ENCODE results near the gene BORCS6. TPM values are rescaled to one million over a fixed set of nuclear protein-coding genes. Genes with fewer than 3 reads are reported as not detected.

BORCS6 gene
- total and polyA plus RNA-seq, 2 of the 4 experiments (the other 2 are of a cell fraction): 2.7 to 3.3 TPM

DNA sequence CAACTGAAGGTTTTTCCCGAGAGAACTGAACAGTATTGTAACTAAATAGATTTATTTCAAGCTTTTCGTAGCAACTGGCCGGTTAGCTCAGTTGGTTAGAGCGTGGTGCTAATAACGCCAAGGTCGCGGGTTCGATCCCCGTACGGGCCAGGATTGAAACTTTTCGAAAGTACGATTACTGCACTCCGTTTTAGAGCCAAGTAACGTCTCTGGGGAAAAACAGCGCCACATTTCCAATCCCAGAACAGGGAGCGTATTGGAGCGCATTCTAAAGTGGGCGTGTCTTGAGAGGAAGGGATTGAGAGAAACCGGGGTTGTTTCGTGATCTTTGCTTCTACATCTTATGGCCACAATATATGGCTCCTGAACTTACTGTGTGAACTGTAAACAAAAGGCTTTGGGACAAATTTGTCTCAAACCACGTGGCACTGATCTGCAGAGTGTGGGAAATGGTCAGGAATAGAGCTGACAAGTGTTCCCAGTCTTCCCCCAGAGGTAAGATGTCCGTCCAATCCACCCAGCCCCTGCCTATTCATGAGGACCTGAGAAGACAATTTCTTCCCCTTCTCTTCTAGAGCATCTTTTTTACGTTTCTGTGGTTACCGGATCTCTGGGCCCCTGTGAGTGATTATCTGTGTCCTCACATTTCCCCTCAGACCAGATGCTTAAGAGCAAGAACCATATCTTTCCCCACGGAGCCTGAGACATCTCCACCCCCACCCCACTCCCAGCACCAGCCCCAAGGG lies 2.3 kb downstream of the BORCS6 start:
- 0% methylated on average over 12 of the region's 25 CpGs; no CpG with 5 or more reads in 1 of the 2 experiments for WGBS, 2 experiments (ENCODE audit: extremely low coverage in 2 of 2, insufficient read length in 1 of 2)
- Histone ChIP-seq H3K4me1 (ENCODE audit: control insufficient read depth, insufficient read depth, low read length) (peaks cover 13% of the 10 kb centered on the region), H2AK5ac (ENCODE audit: low read depth, low read length) (no peak overlapping the region; the same call in 1 of the 2 replicates), H3K4me3 (ENCODE audit: insufficient read depth, low read depth, low read length) (peak overlapping the region; percentile 50), H3K4me2 (ENCODE audit: low read depth, low read length) (peak overlapping the region; percentile 88), H3K23ac (ENCODE audit: low read depth, low read length) (peak overlapping the region; percentile 76; the same call in 1 of the 2 replicates), H3K9me1 (ENCODE audit: insufficient read depth, low read length) (peaks cover 20% of the 10 kb centered on the region), H2BK120ac (ENCODE audit: low read depth, low read length) (no peak overlapping the region), H3K36me3 (ENCODE audit: control insufficient read depth, insufficient read depth, low read length) (no peaks in the 10 kb centered on the region), H3K9ac (ENCODE audit: low read depth, low read length) (no peak overlapping the region; the same call in 1 of the 2 replicates), H4K91ac (ENCODE audit: insufficient read depth, low read depth, low read length) (no peak overlapping the region), H2AK9ac (replicated peaks; ENCODE audit: low read depth, low read length, poor library complexity) (peak overlapping the region; percentile 66), H3K18ac (ENCODE audit: low read depth, low read length) (no peak overlapping the region; the same call in 1 of the 2 replicates), H4K5ac (ENCODE audit: low read depth, low read length) (no peak overlapping the region), H3K79me1 (ENCODE audit: low read depth in 1 of 2, low read length in 2 of 2) (peaks cover 0 to 21% of the 10 kb centered on the region in 2 experiments; a peak in 2 of 4 replicates), H3K4ac (ENCODE audit: low read depth, low read length) (peak overlapping the region; percentile 52; the same call in 1 of the 2 replicates), H3K27ac (ENCODE audit: insufficient read depth, low read length) (peak overlapping the region; percentile 54), H3K9me3 (ENCODE audit: control insufficient read depth, insufficient read depth, low read length) (no peaks in the 10 kb centered on the region), H4K20me1 (ENCODE audit: insufficient read depth, low read length) (peaks cover 22% of the 10 kb centered on the region), H2BK5ac (ENCODE audit: low read depth, low read length, poor library complexity, severe bottlenecking) (peak overlapping the region; percentile 87), H2BK20ac (ENCODE audit: low read depth, low read length) (no peak overlapping the region), H2AFZ (replicated peaks; ENCODE audit: low read length, poor library complexity) (no peak overlapping the region), H3K14ac (replicated peaks; ENCODE audit: low read depth, low read length) (peak overlapping the region; percentile 72; the same call in 1 of the 2 replicates), H3K27me3 (ENCODE audit: control insufficient read depth, insufficient read depth, low read length) (no peaks in the 10 kb centered on the region), H3K56ac (ENCODE audit: extremely low read depth, insufficient read depth, low read length) (no peak overlapping the region), H4K8ac (ENCODE audit: low read depth in 2 of 2, low read length in 2 of 2) (no peak overlapping the region; a peak in 1 of 4 replicates), H2BK15ac (ENCODE audit: low read depth, low read length) (no peak overlapping the region)
- in situ Hi-C loops (cut with MboI; ENCODE audit: low sequenced_read_pairs) (no loop called here), dilution Hi-C loops (cut with HindIII; ENCODE audit: low sequenced_read_pairs, unreplicated experiment) (no loop called here), intact Hi-C loops (cut with micrococcal nuclease) (loop anchor here (1.0 to 5.0 kb wide), 5 partner anchors 35 to 115 kb away; partner anchors contain the start of gene HES7)
- ChIA-PET CTCF (interaction anchor here (0.5 to 0.7 kb wide), 2 partner anchors 69 to 111 kb away, joined by 3 to 5 read pairs; no protein-coding TSS in a partner anchor), POLR2A (ENCODE audit: unreplicated experiment) (interaction anchor here (0.5 to 1.4 kb wide), 3 partner anchors 14 to 815 kb away, joined by 3 to 6 read pairs (median 6); no protein-coding TSS in a partner anchor)
- TF ChIP-seq RAD21 (IDR thresholded peaks at IDR 0.05; ENCODE audit: low read length): no peak
- TF ChIP-seq MXI1 (IDR thresholded peaks at IDR 0.05; ENCODE audit: borderline replicate concordance, low read depth, low read length): peak; percentile 94
- TF ChIP-seq MAFK (IDR thresholded peaks at IDR 0.05; ENCODE audit: low read depth, low read length): peak; percentile 4; the same call in 1 of the 2 replicates
- 0 out of 2 replicates have a peak, but pooled peaks have one; percentile 10 for TF ChIP-seq CTCF (conservative IDR thresholded peaks at IDR 0.05; ENCODE audit: low read depth, low read length)
- peak; percentile 74 for TF ChIP-seq RCOR1 (IDR thresholded peaks at IDR 0.05; ENCODE audit: insufficient replicate concordance, low read length)
- TF ChIP-seq CHD1 (IDR thresholded peaks at IDR 0.05; ENCODE audit: low read depth, low read length): no peak
- TF ChIP-seq POLR2A (IDR thresholded peaks at IDR 0.05; ENCODE audit: low read depth, low read length): peak; percentile 45; the same call in 1 of the 2 replicates
- TF ChIP-seq, protein P1, sequence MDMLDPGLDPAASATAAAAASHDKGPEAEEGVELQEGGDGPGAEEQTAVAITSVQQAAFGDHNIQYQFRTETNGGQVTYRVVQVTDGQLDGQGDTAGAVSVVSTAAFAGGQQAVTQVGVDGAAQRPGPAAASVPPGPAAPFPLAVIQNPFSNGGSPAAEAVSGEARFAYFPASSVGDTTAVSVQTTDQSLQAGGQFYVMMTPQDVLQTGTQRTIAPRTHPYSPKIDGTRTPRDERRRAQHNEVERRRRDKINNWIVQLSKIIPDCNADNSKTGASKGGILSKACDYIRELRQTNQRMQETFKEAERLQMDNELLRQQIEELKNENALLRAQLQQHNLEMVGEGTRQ (IDR thresholded peaks at IDR 0.05; ENCODE audit: low read depth, low read length): peak; percentile 85; the same call in 1 of the 2 replicates
- peak; percentile 94 for TF ChIP-seq FOS (IDR thresholded peaks at IDR 0.05; ENCODE audit: low read depth, low read length)
- DNase-seq (peak; percentile 100), ATAC-seq (ENCODE audit: low read depth) (peak; percentile 55)
- BruUV-seq (replicated peaks): TSS peak; percentile 100

Data from IMR-90 (cell line).